DMS153 treated with DMSO at 0.1 percent for 48 hours (cell line): ENCODE data around the gene RBM38.

Source experiments
- DNase-seq: peaks from one replicate; lab custom pipeline; 2025; ENCODE audit not compliant: unreplicated experiment; lab: John Stamatoyannopoulos, UW

Gene RBM38

GRCh38 chr20:57389695-57390603 lies 1.2 kb upstream of the RBM38 start:
- DNase-seq, result no peak

GRCh38 chr20:57391439-57392301 lies 474 bp downstream of the RBM38 start:
- no peak for DNase-seq

GRCh38 chr20:57392512-57393271 lies 1.5 kb downstream of the RBM38 start:
- DNase-seq, result no peak

GRCh38 chr20:57393321-57394120 lies 2.3 kb downstream of the RBM38 start:
- peak; percentile 74 for DNase-seq

- no peak for DNase-seq
Measured at GRCh38 chr20:57394121-57395082, 3.2 kb downstream of the RBM38 start.

DNA sequence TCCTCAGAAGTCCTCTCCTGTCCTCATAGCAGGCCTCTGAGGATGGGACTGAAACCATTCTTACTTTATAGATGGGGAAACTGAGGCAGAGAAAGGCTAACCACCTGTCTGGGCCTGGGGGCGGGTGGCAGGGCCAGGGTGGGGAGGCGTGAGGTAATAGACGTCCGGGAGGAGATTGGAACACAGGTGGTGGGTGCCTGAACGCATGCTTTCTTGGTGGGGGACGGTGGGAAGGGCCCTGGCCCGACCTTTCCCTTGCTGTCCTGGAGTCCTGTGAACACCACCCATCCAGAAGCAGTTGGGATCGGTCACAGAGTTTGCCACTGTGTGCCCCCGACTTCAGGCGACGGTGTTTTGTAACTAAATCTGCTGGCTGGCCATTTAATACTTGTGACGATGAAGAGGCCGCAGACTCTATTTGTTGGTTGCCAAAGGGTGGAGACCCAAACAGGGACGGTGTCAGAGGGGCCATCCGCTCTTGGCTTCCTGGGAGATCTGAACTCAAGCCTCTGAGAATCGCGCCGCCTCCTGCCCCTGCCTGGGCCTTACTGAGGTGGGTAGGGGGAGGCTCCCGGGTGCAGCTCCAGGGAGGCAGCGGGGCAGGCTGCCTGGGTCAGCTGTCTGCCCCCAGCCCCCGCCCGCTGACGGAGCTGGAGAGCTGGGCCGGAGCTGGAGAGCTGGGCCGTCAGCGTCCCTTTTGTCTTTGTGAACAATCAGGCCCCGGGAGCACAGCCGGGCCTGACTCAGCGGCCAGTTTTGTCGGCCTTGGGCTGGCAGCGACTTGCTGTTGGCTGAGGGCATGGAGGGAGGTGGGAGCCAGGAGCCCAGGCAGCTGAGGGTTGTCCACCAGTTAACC lies 4.1 kb downstream of the RBM38 start:
- DNase-seq, result no peak

GRCh38 chr20:57396212-57396983 lies 5.2 kb downstream of the RBM38 start:
- no peak for DNase-seq

DNA sequence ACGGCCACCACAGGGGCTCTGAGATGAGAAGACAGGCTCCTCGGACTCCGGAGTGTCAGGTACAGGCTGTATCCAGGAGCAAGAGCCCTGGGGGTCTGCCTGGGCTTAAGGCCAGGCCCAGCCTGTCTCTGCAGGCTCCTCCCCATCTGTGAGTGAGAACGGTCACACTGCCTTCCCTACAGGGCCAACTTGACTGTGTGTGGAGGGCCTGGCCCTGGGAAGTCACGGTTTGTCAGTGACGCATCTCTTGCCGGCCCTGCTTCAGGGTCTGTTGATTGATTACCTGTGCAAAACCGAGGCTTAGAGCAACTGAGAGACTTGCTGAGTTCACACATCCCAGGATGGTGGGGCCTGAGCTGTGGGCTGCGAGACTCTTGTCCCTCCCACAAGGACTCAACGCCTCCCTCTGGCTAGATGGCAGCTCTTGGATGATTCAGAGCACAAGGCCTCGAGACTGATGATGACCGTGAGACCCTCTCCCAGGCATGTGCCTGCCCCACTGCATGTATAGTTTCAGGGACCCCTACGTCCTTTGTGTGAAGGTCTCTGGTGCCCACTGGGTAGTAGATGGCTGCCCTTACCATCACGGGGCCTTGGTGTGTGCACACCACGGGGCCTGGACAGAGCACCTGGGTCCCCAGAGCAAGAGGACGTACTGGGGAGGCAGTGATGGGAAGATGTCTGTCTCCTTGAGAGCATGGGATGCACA lies 5.9 kb downstream of the RBM38 start:
- no peak for DNase-seq

- DNase-seq, result no peak
Measured at GRCh38 chr20:57397693-57398108, 6.5 kb downstream of the RBM38 start.

DNA sequence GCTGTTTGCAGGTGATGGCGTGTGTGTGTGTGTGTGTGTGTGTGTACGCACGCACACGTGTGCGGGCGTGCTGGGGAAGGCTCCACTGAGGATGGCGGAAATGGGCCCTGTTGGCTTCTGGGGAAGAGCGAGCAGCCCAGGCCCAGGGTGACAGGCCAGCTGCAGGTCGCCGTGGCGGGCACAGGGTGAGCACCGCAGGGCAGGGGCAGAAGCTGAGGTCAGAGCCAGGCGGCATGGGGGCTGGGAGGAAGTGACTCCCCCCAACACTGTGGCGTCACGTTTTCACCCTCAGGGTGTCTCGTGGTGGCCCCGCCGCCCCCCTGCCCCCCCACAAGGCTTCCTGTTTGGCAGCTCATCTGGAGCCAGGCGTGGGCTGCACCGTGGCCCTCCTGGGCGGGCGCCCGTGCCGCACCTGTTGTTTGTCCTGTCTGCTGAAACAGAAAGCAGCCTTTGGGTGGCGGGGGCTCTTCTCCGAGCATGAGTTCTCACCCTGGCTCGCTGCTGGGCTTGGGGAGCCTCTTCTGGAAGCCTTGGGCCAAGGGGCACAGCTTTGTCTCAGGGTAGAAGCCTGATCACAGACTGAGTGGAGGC lies 7.1 kb downstream of the RBM38 start:
- DNase-seq, result no peak

DNA sequence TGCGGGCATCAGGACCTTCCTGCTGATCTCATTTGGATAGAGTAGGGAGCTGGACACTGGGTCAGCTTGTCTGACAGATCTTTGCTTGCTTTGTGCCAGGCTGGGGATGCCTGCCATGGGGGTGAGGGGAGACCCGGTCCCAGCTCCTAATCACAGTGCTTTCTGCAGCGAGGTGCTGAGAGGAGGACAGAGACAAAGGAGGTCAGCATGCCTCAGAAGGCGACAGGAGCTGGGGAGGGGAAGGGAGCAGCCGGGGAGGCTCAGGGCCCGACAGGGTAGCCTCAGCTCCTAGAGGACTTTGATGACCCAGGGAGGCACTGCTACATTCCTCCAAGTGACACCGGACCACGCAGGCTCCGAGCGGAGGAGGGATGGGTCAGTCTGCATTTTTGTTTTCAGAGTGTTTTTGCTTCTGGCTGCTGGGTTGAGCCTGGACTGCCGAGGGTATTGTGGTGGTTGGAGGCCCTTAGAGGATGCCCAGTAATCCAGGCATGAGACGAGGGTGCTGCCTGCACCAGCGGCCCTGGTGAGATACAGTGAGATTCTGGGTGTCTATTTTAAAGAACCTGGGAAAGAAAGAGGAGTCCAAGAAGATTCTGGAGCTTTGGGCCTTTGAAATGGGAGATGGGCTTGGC lies 7.8 kb downstream of the RBM38 start:
- DNase-seq, result no peak

DNA sequence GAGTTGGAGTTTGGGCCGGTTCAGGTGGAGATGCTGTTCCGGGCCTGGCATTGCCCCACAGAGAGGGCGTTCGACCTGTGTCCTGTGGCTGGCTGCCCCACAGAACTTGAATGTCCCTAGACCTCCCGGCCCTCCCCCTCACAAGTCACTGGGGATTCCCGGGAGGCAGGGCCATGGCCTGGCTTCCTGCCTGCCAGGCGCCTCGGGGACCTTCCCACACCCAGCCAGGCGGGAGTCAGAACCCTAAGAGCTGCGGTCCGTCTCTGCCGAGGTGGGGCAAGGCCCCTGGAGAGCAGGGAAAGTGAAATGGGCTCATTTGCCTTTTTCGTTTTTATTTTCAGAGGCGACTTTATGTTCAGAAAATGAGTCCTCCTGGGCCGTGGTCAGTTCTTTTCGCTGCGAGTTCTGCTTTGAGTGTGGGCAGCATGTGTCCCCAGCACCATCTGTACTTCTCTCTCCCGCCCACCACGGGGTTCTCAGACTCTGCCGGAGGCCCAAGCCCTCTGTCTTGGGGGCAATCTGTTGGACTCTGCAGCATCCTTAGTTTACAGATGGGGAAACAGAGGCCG lies 8.5 kb downstream of the RBM38 start:
- DNase-seq, result no peak

DNA sequence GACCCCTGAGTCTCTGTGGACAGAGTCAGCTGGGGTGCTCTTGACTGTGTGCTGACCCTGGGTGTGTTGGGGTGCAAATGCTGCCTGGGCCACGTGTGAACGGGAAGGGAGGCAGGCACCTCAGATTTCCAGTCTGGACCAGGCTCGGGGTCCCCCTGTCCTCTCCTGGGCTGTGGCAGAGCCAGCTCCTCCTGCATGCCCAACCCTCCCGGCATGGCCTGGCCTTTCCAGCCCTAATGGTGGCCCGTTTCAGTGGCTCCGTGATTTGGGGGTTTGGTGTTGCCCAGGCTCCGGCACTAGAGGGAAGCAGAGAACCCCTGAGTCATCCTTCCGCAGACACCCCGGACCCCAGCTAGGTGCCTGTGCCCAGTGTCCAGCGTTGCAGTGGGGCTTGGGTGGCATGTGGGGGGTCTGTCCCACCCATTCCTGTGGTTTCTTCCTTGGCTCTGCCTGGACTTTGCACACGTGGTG lies 9.1 kb downstream of the RBM38 start:
- no peak for DNase-seq

GRCh38 chr20:57400821-57401564 lies 9.8 kb downstream of the RBM38 start:
- no peak for DNase-seq

DNA sequence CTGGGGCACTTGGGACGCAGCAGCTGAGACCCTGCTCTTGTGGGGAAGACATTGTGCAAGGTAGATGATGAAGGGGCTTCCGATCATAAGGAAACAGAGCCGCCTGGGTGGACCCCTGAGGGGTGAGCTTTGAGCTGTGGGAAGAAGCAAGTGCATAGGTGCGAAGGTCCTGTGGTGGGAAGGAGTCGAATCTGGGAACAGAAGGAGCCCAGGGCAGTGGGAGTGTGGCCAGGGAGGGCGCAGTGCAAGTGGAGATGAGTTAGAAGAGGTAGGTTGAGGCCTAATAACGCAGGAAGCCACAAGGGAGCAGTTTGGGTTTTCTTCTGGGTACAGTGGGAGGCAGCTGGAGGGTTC lies 10.3 kb downstream of the RBM38 start:
- DNase-seq, result no peak
